IPS DF 19.7 (cell line): ENCODE measurements around the gene PPP1R1B.

ENCODE experiments used
- DNase-seq: peaks from one replicate; pipeline ENCODE4 v3.0.0-alpha.2; 2013; ENCODE audit warnings: low read depth, low spot score

The PPP1R1B gene

GRCh38 chr17:39600288-39600996 lies 26.3 kb upstream of the PPP1R1B start:
- DNase-seq, result no peak

DNA sequence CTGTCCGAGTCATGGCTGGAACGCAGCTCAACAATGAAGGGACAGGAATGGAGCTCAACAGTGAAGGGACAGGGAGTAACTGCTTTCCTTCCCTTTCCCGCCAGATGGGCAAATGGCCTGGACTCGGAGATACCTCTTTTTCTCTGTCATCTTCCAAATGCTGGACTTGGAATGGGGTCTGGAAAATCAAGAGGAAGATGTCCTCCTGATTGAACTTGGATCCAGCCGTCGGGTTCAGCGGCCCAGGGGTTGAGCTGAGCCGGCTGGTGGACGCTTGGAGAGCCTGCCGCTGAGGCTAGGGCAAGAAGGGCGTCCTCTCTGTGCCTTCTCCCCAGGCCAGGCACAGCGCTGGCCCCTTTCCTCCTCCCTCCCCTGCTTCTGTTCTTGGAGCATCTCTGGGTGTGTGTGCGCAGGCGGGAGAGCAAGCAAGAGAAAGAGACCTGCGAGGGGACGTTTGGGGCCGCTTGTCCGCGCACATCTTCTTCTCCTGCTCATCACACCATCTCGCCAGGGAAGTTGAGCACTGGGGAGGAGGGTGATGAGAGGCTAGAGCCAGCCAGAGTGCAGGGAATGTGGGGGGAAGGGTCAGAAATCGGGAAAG lies 25.7 kb upstream of the PPP1R1B start:
- no peak for DNase-seq

GRCh38 chr17:39601758-39602532 lies 24.8 kb upstream of the PPP1R1B start:
- DNase-seq, result no peak

GRCh38 chr17:39602533-39603303 lies 24.0 kb upstream of the PPP1R1B start:
- DNase-seq, result no peak

DNA sequence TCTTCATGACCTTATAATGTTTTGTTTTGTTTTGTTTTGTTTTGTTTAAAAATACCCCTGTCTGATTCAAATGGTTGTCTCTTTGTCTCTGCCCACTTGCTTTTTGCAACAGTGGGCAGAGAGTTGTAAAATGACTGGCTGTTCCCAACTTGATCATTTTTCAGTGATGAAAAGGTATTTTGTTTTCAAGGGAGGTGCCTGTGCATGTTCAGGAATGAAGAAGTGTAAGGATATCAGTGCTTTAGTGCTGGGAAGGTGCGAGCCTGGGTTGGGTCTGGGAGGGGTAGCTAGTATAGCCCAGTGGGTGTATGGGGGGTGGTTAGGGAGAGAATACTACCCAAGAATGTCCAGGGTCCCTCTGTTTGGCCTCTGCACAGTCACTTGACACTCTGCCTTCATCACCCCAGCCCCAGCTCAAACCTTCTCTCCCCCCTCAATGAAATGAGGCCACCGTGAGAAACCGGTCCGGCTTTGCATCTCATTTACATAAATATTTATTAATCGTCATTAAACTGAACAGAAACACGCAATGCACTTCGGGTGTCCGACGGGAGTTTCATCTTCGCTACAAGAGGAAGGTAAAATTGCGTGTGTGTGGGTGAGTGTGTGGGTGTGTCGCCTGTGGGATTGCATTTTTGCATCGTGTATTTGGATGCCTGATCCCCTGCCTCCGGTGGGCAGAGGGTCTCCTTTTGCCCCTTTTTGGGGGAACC lies 23.3 kb upstream of the PPP1R1B start:
- no peak for DNase-seq

DNA sequence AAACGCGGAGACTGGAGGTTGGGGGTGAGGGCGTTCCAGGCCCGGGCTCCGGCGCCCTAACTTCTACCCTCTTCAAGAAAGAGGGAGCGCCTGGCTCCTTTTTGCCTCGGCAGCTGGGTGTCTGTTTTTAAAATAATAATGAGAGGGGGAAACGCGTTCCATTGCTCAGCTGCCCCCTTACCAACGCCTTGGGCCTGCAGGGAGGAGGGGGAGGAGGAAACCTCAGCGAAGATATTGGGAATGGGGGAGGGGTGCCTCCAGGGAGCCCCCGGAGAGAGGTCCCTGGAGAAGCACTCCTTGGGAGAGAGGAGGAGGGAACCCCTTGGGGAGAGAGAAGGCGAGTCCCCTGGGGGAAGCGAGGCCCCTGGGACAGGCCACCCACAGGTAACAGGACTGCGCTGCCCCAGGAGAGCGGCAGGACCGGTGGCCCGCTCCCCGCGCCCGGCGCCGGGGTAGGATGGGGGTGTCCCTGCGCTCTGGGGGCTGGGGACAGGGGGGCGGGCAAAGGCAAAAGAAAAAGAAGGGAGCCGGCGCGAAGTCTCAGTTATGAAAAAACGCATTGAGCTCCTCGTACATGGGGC lies 21.8 kb upstream of the PPP1R1B start:
- no peak for DNase-seq

- DNase-seq, result no peak
Observed at GRCh38 chr17:39605492-39606433, 21.0 kb upstream of the PPP1R1B start.

DNA sequence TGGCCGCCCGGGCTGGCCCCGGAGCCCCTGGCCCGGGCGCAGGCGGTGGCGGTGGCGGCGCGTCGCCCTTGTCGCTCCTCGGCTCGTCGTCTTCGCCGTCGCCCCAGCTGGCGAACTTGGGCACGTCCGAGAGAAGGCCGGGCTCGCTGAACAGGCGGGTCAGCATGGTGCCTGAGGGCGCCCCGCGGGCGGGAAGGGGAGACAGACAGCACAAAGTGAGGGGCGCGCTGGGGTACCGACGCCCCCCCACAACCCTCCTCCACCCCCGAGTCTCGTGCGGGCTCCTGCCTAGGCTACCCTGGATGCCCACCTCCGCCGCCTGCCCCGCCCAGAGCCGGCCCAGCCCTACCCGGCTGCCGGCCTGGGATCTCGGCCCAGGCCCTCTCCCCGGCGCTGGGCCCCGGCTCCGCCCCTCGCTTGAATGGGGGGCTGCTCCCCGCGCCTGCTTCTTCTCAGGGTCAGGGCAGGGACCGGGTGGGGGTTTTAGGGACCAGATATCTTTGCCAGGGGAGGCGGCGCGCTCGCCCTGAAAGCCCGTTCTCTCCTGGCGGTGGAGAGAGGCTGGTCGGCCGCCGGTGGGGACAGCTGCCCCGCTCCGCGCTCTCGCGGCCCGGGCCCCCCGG lies 20.2 kb upstream of the PPP1R1B start:
- DNase-seq, result no peak

- no peak for DNase-seq
Observed at GRCh38 chr17:39607057-39607850, 19.5 kb upstream of the PPP1R1B start.

GRCh38 chr17:39607851-39608130 lies 19.0 kb upstream of the PPP1R1B start, which contains the start of gene NEUROD2:
Gene NEUROD2 (minus strand): TSS chr17:39607920. CDS start chr17:39606599, 1,321 bp downstream.
- DNase-seq, result no peak

- DNase-seq, result no peak
Observed at GRCh38 chr17:39608142-39608981, 18.4 kb upstream of the PPP1R1B start.

- DNase-seq, result no peak
Observed at GRCh38 chr17:39609416-39610025, 17.2 kb upstream of the PPP1R1B start.

DNA sequence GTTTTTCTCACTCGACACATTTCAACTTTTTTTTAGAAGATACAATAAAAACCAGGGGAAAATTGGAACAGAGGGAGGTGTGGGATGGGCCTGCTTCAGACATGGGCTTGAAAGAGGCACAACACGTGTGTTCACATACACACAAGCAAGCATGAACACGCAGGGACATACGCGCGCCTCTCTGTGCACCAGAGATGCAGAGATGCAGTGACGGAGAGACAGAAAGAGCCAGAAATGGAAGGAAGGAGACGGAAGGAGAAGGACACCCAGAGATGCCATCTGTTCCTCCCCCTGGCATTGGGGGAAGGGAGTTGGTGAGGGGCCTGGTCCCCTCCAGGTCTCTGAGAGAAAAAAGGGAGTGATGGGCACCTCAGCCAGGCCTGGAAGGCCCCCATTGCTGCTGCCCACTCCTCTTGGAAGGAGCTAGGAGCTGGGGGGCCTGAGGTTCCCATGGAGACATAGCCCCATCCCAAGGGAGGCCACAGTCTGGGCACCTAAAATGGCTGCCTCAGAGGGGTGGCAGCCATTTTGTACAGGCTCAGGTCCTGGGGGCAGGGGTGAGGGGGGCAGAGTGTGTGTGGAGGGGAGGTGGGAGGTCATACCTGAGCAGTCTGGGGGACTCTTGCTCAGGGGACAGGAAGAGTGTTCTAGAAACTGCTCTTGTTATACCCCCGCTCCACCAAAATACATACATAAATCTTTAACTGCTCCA lies 15.2 kb upstream of the PPP1R1B start:
- no peak for DNase-seq

DNA sequence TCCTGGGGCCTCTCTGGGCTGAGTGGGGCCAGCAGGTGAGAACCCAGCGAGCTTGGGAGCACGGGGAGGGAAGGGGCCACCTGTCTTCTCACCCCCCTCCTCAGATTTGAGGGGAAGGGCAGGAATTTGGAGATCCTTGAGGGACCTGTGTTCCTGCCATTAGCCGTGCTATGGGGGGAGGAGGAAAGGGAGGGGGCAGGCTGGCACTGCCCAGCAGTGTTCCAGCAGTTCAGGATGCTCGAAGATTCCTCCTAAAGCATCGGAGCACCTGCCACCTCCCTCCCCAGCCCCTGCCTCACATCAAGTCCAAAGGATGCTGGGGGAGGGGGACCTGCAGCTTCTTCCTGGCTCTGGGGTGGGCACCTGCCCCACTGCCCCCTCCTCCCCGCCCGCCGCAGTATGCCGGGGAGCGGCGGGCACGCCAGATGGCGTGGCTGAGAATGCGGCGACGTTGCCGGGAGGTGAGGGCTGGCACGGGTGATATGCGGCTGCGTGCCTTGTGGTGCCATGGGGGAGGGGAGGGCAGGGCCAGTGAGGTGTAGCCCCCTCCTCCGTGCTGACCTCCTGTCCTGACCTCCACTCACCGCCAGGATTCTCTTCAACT lies 14.4 kb upstream of the PPP1R1B start:
- DNase-seq, result no peak

GRCh38 chr17:39612935-39613464 lies 13.8 kb upstream of the PPP1R1B start:
- no peak for DNase-seq

DNA sequence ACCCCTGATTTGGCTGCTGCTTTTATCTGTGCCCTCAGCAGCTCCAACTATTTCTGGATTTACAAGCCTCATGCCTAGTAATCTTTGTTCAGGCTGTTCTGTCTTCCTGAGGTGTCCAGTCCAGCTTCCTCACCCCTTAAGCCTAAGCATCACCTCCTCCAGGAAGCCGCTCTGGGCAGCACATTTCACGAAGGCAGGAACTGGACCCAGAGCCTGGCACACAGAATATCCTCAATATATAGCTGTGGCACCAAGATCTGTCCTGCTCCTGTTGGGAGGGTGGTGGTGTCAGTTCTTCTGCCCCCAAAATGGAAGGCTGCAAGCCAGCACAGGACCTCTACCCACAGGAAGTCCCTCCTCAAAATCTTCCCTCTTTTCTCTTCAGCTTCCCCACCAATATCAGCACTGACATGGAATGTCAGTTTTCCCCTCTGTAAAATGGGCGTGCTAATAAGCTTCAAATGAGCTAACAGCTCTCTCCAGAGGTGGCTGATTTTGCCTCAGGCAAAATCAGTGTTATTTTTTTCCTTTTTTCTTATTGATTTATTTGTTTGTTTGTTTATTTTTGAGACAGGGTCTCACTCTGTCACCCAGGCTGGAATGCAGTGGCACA lies 12.1 kb upstream of the PPP1R1B start:
- DNase-seq, result no peak
